Measurements from ENCODE around the gene SAMSN1.

SAMSN1 gene

DNA sequence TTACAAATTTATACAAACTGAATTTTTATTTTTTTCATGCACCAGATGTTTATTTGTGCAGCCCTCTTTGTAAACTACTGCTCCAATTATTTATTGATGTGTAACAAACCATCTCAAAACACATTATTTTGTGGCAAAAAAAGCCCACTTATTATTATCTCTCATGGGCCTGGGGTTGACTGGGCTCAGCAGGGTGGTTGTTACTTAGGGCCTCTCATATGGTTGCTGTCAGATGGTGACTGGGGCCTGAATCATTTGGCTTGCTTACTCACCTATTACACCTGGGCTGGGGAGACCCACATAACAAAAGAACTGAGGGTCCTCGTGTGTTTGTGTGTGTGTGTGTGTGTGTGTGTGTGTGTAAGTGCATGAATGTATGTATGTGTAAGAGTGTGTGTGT is 110.7 kb downstream of the SAMSN1 start:
- DNase-seq (ENCODE audit: low read depth in 2 of 3, low spot score in 1 of 3) = no peak

Data from stimulated activated CD4-positive, alpha-beta T cell treated with anti-CD3 and anti-CD28 coated beads, Interleukin-12 subunit alpha, Interleukin-12 subunit beta, amount 100 ng/mL, for 48 hours (primary cell).